Liver (tissue), 3 donors: ENCODE measurements around the gene PPP3CB.

Experiments
- CTCF ChIP-seq: fragments of 150-350 bp; IDR thresholded peaks from 2 replicates; pipeline ENCODE4 v1.5.1; 2017; ENCODE audit warnings: improper control_type of control experiment, low read depth, low read length; ENCODE audit not compliant: missing input control
- JUND ChIP-seq, 2 donors: IDR thresholded peaks; 2 replicates each; pipeline ENCODE4 v1.6.1; 2016; ENCODE audit warnings: antibody characterized with exemption in 2 of 2
- REST ChIP-seq: IDR thresholded peaks from 2 replicates; pipeline ENCODE4 v1.6.1; 2016; ENCODE audit warnings: antibody characterized with exemption, mild to moderate bottlenecking
- donor health status: healthy.
- donor health status: healthy.

DNA sequence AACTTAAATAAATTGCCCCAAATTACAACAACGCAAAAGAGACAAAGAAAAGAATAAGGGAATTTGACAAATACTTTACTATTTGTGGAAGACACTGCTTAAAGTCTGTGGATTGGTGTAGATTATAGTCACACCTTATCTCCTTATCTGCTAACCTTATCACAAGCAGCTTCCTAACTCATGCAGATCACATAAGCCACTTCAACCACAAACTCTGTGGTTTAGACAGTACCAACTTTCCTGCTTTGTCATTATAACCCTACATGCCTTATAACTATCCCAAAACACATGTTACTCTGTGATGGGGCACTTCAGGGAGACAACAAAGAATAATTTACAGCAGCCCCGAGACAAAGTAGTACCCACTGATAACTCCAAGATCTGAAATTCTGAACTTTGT lies 41.5 kb upstream of the PPP3CB start:
- TF ChIP-seq CTCF (no peak), JUND (IDR thresholded peaks at IDR 0.05) (no peak), REST (no peak)
